Neural cell (in vitro differentiated cells): ENCODE measurements around the gene AK4.

Experiments used
- MXI1 ChIP-seq: fragments of 450-650 bp; conservative IDR thresholded peaks from 2 replicates; pipeline ENCODE4 v1.6.1; 2014; ENCODE audit warnings: antibody characterized with exemption, mild to moderate bottlenecking; ENCODE audit not compliant: poor library complexity, severe bottlenecking
- TF ChIP-seq, protein P1 (sequence below): fragments of 450-650 bp; IDR thresholded peaks from 2 replicates; pipeline ENCODE4 v1.5.1; 2014; ENCODE audit warnings: antibody characterized with exemption, mild to moderate bottlenecking, moderate library complexity; ENCODE audit not compliant: poor library complexity, severe bottlenecking

DNA sequence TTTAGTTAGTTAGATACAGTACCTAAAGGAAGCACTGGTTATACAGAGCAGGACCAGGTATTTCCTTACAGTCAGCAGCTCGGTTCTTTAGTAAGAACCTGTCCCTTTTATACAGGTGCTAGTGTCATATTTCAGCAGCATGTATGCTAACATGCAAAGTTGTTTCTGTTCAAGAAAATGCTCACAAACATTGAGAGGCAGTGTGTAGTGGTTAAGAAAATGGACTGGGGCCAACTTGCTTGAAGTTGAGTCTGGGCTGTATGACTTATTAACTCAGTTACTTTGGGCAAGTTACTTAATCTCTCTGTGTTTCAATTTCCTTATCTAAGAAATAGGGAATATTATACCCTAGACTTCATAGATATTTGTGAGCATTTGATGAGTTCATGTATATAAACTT, 31.1 kb downstream of the AK4 start:
- TF ChIP-seq MXI1 = no peak
- TF ChIP-seq, protein P1, sequence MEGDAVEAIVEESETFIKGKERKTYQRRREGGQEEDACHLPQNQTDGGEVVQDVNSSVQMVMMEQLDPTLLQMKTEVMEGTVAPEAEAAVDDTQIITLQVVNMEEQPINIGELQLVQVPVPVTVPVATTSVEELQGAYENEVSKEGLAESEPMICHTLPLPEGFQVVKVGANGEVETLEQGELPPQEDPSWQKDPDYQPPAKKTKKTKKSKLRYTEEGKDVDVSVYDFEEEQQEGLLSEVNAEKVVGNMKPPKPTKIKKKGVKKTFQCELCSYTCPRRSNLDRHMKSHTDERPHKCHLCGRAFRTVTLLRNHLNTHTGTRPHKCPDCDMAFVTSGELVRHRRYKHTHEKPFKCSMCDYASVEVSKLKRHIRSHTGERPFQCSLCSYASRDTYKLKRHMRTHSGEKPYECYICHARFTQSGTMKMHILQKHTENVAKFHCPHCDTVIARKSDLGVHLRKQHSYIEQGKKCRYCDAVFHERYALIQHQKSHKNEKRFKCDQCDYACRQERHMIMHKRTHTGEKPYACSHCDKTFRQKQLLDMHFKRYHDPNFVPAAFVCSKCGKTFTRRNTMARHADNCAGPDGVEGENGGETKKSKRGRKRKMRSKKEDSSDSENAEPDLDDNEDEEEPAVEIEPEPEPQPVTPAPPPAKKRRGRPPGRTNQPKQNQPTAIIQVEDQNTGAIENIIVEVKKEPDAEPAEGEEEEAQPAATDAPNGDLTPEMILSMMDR = no peak
